ENCODE measurements around the gene SPTBN1. TPM values are rescaled to one million over a fixed set of nuclear protein-coding genes. Genes with fewer than 3 reads are reported as not detected.
"Not testable (repeated sequence)": the region's sequence is repeated elsewhere in the genome, so short reads cannot be mapped to it uniquely, and the experiment has no call there.

SPTBN1 gene
- polyA plus RNA-seq, 1 donor: 262 TPM

DNA sequence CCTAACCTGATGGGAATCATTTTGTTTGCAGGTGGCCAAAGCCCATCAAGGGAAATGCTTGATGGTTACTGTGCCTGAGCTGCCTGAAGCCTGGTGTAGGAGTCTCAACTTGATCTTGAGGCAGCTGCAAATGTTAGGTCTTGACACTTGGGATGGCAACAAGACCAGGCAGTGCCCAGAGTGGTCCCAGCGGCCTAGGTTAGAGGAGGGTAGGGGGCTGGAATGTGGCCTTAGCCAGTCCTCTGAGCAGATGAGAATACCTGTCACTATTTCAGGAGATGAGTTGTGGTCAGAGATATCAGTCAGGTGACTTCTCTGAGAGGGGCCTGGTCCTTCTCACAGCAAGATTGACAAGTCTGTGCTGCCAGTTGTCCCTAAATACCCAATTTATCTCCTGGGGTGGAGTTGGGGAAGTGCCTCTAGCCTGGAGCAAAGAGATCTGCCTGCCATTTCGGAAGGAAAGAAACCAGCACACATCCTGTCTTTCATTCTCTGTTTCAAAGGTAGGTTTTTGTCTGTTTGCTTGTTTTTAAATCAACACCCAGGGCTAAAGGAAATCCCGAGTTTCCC lies 13.4 kb downstream of the SPTBN1 start:
- no peak for DNase-seq

DNA sequence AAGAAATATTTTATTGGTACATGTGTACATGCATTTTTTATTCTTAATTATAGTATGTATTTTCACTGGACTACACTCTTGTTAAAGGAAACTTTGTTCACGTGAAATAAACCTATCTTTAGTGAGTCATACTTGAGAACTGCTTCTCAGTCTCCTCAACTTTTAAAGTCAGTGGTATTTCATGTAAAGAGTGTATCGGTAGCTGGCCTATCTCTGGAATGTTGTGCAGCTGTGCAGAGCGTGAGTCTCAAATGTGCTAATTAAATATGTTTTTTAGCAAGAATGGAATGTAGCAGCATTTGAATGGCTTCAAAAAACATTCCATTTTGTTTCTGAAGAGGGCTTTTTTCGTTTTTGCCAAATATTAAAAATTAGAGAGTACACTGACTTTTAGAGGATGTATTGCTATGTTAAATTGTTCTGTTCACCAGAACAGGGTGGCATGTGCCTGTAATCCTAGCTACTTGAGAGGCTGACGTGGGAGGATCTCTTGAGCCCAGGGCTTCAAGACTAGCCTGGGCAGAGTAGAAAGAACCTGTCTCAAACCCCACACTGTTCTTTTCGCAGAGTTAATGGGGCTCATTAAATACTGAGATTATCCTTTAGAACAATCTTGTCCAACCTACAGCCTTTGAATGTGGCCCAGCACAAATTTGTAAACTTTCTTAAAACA lies 14.3 kb downstream of the SPTBN1 start:
- no peak for DNase-seq

DNA sequence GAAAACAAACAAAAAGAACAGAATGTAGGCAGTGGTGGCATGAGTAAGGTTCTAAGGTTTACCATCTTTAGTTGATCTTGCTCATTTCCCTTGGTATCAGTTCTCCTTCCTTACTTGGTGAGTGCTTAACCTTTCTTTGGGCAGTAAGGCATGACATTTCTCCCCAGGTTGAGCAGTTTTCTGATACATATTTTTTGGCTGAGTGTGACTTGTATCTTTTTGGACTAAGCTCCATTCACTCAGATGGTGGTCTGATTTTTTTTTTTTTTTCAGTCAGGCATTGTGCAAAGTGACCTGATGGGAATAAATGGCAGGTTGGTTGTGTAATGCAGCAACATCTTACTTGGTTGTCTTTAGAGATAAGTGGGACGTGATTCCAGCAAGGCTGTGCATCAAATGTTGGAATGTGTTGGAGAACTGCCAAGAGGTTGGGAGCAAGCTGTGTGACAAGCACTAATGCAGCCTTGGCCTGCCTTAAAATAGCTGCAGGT lies 15.1 kb downstream of the SPTBN1 start:
- DNase-seq: peak; percentile 66

GRCh38 chr2:54473851-54474250 lies 17.7 kb downstream of the SPTBN1 start:
- no peak for DNase-seq

- no peak for DNase-seq
Observed at GRCh38 chr2:54475285-54475684, 19.2 kb downstream of the SPTBN1 start.

DNA sequence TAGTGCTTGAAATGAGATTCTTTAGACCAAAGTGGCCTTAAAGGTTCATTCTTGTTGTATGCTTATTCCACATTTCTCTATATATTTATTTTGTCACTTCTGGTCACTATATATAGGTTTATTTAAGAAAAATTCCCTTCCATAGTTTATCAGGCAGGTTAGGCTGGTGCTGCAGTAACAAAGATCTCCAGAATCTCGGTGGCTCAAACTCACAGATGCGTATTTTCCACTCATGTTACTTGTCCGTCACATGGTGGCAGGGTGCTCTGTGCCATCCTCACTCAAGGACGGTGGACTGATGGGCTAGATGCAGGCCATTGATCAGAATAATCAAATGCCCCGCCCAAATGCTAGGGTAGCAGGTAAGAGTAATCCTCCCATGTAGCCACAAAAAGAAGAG lies 19.8 kb downstream of the SPTBN1 start:
- no peak for DNase-seq

GRCh38 chr2:54476852-54477251 lies 20.7 kb downstream of the SPTBN1 start:
- no peak for DNase-seq

- DNase-seq: no peak
Observed at GRCh38 chr2:54477896-54478295, 21.8 kb downstream of the SPTBN1 start.

GRCh38 chr2:54478899-54479298 lies 22.8 kb downstream of the SPTBN1 start:
- no peak for DNase-seq

DNA sequence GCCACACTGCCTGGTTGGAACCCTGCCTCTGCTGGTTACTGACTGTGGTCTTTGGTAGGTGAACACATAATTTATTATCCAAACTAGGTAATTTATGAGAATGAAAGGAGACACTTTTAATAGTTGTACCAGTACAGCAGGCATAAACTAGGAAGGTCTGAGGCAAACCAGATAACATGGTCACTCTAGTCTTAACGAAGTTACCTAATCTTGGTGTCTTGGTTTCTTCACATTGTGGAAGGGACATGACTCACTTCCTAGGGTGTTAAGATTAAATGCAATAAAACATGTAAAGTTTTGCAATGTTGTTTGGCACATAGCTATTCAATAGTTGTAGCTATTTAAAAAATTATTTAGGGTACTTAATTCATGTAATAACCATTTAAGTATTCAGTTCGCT lies 23.3 kb downstream of the SPTBN1 start:
- no peak for DNase-seq

DNA sequence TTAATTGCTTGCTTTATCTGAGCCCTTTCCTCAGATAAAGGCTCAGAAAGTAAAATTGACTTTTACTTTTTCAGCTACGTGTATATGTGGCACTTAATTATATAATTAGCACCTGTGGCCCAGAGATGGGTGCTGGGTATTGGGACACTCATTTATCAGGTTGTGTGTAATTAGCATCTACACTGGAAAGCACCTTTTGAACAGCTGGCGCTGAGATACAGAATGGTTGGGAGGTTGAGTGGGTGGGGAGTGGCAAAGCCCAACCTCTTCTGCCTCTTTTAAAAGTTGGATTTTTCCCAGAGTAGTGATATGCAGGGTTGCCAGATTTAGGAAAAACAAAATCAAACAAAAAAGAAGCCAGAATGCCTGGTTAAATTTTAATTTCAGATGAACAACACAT lies 23.9 kb downstream of the SPTBN1 start:
- DNase-seq: no peak

- DNase-seq: no peak
Observed at GRCh38 chr2:54481686-54482085, 25.6 kb downstream of the SPTBN1 start.

GRCh38 chr2:54482715-54483114 lies 26.6 kb downstream of the SPTBN1 start:
- no peak for DNase-seq

GRCh38 chr2:54483426-54483825 lies 27.3 kb downstream of the SPTBN1 start:
- DNase-seq: no peak

DNA sequence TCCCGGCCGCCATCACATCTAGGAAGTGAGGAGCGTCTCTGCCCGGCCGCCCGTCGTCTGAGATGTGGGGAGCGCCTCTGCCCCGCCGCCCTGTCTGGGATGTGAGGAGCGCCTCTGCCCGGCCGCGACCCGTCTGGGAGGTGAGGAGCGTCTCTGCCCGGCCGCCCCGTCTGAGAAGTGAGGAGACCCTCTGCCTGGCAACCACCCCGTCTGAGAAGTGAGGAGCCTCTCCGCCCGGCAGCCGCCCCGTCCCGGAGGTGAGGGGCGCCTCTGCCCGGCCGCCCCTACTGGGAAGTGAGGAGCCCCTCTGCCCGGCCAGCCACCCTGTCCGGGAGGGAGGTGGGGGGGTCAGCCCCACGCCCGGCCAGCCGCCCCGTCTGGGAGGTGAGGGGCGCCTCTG lies 29.6 kb downstream of the SPTBN1 start:
- DNase-seq: not testable (repeated sequence)

GRCh38 chr2:54486766-54487165 lies 30.6 kb downstream of the SPTBN1 start:
- DNase-seq: no peak

DNA sequence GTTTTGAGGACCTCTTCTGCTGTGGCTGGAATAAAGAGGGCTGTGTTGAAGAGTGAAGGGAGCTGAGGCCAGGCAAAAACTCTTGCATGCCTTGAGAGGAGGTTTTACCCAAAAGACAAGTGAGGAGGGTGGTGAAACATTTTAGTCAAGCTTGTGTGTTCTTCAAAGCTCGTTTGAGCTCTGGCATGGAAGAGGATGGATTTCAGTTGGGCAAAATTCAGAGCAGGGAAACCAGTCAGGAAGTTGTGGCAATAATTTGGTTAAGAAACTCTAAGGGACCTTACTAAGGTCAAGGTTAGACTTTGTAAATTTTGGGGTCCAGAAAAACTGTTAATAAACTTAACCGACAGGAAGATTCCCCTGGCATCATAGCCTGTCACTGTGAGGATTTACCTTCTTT lies 34.7 kb downstream of the SPTBN1 start:
- DNase-seq: no peak

DNA sequence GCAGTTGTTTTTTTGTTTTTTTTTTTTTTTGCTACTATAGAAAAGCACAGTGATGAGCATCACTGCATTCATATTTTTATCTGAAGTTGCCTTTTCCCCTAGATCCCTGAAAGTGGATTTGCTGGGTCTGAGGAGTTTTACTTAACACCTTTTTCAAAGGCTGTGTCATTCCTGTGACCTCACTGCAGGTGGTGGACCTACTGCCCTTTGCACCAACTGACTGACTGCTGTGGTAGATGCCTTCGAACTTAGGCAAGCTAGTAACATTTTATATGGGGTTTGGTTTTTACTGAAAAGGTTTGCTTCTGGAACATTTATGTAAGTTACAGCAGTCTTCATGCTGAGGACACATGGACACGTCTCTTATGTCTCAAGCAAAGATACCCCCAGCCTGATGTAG lies 36.2 kb downstream of the SPTBN1 start:
- no peak for DNase-seq

DNA sequence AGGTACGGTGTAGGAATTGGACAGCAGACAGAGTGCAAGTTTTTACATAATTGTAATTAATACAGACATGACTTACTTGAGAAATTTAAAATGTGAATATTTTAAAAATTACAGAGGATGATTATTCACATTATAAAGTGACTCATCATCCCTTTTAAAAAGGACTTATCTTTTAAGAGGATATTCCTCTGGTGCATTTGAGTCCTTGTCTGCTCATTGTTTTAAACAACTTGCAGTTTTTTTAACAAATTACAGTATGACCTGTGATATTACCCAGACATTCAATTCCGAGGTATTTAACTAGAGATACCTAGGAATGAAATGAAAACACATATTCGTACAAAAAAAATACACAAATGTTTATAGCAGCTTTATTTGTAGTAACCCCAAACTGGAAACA lies 38.0 kb downstream of the SPTBN1 start:
- no peak for DNase-seq

DNA sequence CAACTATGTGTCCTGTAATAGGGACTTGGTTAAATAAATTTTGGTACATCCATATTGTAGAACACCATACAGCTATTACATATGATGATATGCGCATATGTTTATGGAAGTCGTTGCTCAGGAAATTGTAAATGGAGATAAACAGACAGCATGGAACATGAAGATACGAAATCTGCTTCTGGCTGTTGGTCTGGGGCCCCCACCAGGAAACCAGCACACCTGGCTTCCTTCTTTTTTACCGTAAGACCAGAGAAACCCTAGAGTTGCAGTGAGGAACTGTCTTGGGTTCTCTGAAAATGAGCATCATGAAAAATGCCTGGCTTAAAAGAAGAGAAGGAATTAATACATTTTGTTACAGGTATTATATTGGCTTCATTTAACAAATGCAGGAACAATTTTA lies 40.8 kb downstream of the SPTBN1 start:
- no peak for DNase-seq

DNA sequence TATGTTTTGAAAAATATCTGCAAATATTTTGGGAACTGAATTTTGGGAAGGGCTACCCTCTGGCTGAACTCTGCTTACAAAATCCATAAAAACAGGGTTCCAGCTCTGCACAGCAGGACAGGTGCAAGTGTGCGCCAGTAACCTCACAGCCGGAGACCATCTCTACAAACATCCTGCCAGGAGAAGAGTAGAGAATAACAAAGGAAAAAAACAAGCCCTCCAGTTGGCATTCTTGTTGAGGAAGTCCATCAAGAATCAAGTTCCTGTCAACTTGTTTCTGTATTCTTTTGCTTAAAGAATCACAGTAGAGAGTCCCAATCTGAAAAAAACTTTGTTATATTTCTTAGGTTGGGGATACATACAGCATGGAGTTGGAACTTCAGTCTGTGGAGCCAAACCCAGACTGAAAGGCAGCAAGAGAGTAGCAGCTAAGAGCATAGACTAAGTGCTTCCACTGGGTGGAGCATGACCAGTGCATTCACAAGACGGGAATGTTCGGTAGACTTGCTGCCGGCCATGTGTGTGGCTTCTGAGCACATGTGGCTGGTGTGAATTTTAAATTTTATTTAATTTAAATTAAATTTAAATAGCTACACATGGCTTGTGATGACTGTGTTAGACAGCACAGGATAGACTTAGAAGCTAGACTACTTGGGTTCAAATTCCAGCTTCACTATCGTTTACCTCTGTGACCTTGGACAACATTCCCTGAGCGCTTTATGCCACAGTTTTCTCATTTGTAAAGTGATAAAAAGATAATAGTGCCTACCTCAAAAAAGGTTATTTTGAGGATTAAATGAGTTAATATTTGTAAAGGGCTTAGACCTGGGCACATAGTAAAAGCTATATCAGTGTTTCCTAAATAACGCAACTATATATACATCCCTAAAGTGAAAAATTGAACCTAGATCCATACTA lies 41.9 kb downstream of the SPTBN1 start:
- DNase-seq: no peak

DNA sequence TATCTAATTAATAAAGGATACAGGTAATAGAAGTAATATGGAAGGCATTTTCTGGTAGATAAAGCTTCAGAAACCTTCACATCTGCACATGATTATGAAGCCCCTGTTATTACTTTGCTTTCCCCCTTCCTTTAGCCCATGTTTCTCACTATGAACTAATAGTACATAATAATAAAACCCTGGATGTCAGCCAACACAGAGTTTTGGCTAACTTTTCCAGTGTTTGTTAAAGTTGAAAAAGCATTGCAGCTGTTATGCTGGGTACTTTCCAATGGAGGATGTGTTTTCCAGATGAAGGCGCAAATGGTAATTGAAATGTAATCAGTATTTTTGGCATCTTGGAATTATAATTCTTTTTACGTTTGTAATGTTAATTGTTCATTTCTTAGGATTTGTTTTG lies 43.5 kb downstream of the SPTBN1 start:
- DNase-seq: peak; percentile 74
